Astrocyte of the spinal cord (primary cell): ENCODE measurements around the gene SIPA1L3.

Experiments used
- DNase-seq: peaks from one replicate; pipeline ENCODE4 v3.0.0; 2011; ENCODE audit warnings: low read depth, low spot score
- H3K4me3 ChIP-seq: 2 replicates; pipeline ENCODE4 v1.5.1; 2011; ENCODE audit warnings: low read depth, mild to moderate bottlenecking, low read length, moderate library complexity
- in situ Hi-C: cut with HindIII; loops from 2 replicates; pipeline ENCODE4 v1.10.0; 2017; ENCODE audit warnings: low sequenced_read_pairs
- TF ChIP-seq, protein P1 (sequence below): IDR thresholded peaks from 2 replicates; pipeline ENCODE4 v1.5.1; 2012; ENCODE audit warnings: low read depth, mild to moderate bottlenecking, low read length, inconsistent platforms

SIPA1L3 gene

GRCh38 chr19:37972803-37973202 is 65.8 kb downstream of the SIPA1L3 start:
- TF ChIP-seq, protein P1, sequence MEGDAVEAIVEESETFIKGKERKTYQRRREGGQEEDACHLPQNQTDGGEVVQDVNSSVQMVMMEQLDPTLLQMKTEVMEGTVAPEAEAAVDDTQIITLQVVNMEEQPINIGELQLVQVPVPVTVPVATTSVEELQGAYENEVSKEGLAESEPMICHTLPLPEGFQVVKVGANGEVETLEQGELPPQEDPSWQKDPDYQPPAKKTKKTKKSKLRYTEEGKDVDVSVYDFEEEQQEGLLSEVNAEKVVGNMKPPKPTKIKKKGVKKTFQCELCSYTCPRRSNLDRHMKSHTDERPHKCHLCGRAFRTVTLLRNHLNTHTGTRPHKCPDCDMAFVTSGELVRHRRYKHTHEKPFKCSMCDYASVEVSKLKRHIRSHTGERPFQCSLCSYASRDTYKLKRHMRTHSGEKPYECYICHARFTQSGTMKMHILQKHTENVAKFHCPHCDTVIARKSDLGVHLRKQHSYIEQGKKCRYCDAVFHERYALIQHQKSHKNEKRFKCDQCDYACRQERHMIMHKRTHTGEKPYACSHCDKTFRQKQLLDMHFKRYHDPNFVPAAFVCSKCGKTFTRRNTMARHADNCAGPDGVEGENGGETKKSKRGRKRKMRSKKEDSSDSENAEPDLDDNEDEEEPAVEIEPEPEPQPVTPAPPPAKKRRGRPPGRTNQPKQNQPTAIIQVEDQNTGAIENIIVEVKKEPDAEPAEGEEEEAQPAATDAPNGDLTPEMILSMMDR: no peak
- in situ Hi-C loops: no loop called here
- no peak for DNase-seq
- no peak overlapping the region for H3K4me3 ChIP-seq

DNA sequence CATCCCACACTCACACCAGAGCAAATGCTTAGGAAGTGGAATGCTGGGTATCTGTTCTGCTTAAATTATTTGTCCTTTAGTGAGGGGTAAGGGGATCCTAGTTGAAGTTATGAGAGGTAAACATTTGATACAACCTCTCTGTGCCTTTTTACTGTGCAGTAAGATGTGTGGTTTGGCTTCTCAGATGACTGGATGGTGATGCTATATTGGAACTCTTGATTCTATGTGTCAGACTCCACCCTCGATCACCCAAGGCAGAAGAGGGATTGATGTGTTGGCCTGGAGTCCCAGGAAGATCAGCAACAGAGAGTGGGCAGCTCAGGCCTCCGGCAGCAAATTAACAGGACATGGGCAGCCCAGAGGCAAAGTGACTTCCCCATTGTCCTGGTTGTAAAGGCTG is 66.7 kb downstream of the SIPA1L3 start:
- no peak for DNase-seq
- H3K4me3 ChIP-seq: no peak overlapping the region
- TF ChIP-seq, protein P1: no peak
- in situ Hi-C loops: no loop called here

- in situ Hi-C loops: no loop called here
- no peak for DNase-seq
- H3K4me3 ChIP-seq: no peak overlapping the region
- TF ChIP-seq, protein P1: no peak
Observed at GRCh38 chr19:37975071-37975470, 68.1 kb downstream of the SIPA1L3 start.

DNA sequence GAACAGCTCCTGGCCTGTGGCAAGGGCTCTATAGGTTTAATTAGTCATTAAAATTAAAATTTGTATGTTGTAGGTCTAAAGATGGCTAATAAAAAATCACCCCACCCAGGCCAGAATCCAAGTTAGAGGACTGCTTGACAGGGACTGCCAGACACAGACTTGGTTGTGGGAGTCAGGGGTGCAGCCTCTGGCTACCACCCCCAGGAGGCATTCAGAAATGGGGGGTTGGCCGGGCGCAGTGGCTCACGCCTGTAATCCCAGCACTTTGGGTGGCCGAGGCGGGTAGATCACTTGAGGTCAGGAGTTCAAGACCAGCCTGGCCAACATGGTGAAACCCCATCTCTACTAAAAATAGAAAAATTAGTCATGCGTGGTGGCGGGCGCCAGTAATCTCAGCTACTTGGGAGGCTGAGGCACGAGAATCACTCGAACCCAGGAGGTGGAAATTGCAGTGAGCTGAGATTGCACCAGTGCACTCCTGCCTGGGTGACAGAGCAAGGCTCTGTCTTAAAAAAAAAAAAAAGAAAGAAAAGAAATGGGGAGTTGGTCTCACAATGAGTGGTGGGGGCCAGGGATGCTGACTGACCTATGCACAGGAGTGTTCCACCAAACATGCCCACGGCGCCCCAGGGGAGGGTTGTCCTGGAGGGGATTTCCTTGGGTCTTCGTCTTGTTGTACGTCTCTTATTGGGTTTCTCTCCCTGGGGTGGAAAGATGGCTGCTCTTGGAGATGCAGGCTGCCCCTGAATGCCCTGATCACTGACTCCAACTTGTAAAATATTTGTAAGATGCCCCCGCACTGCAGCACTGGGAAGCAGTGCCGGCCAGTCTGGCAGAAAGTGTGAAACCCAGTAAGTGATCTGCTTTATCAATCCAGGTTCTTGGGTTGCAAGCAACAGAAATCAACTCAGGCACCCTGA is 68.8 kb downstream of the SIPA1L3 start:
- TF ChIP-seq, protein P1: no peak
- in situ Hi-C loops: no loop called here
- H3K4me3 ChIP-seq: no peak overlapping the region
- DNase-seq: no peak

GRCh38 chr19:37977391-37977790 is 70.4 kb downstream of the SIPA1L3 start:
- in situ Hi-C loops: no loop called here
- H3K4me3 ChIP-seq: no peak overlapping the region
- TF ChIP-seq, protein P1: no peak
- no peak for DNase-seq

DNA sequence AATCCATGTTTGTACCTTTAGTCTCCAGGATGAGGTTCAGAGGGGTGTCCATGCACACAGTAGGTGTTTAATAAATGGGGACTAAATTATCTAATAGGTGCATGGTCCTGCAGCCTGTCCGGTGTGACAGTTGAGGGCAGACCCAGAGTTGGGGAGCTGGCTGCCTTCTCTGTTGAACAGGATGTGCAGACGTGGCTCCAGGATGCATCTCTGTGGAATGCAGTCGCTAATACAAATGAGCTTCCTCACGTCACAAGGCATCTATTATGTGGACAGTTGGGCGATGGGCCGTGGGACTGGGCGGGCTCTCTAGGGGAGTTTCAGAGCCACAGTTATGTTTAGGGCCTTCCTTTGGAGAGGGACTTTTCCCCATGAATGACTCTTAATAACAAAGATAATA is 71.0 kb downstream of the SIPA1L3 start:
- DNase-seq: peak; percentile 85
- no peak overlapping the region for H3K4me3 ChIP-seq

More for the DNA sequence above, 71.0 kb downstream of the SIPA1L3 start:
- in situ Hi-C loops: no loop called here
- TF ChIP-seq, protein P1: no peak
